ENCODE measurements around the gene FKBP6. TPM values are rescaled to one million over a fixed set of nuclear protein-coding genes. Genes with fewer than 3 reads are reported as not detected.

The FKBP6 gene
- polyA plus RNA-seq, 1 donor (not counting 4 experiments of a cell fraction or from before 2014, with no cell fraction given) = not detected

- no peaks in the 10 kb centered on the region for H3K9me3 ChIP-seq (ENCODE audit: control insufficient read depth, low read depth, low read length)
- H3K4me2 ChIP-seq (ENCODE audit: control insufficient read depth, extremely low read depth, insufficient read depth, low read depth, low read length) = no peak overlapping the region
- H3K36me3 ChIP-seq (ENCODE audit: control insufficient read depth in 2 of 2, extremely low read depth in 1 of 2, insufficient read depth in 2 of 2, low read length in 2 of 2) = no peaks in the 10 kb centered on the region
- no peak for FAIRE-seq
- TF ChIP-seq EZH2 (IDR thresholded peaks at IDR 0.05; ENCODE audit: low read length) = no peak
- TF ChIP-seq, protein P1, sequence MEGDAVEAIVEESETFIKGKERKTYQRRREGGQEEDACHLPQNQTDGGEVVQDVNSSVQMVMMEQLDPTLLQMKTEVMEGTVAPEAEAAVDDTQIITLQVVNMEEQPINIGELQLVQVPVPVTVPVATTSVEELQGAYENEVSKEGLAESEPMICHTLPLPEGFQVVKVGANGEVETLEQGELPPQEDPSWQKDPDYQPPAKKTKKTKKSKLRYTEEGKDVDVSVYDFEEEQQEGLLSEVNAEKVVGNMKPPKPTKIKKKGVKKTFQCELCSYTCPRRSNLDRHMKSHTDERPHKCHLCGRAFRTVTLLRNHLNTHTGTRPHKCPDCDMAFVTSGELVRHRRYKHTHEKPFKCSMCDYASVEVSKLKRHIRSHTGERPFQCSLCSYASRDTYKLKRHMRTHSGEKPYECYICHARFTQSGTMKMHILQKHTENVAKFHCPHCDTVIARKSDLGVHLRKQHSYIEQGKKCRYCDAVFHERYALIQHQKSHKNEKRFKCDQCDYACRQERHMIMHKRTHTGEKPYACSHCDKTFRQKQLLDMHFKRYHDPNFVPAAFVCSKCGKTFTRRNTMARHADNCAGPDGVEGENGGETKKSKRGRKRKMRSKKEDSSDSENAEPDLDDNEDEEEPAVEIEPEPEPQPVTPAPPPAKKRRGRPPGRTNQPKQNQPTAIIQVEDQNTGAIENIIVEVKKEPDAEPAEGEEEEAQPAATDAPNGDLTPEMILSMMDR (optimal IDR thresholded peaks at IDR 0.05 in 1 of 3, IDR thresholded peaks at IDR 0.05 in 1 of 3, conservative IDR thresholded peaks at IDR 0.05 in 1 of 3; ENCODE audit: extremely low read depth in 1 of 3, insufficient read depth in 2 of 3, low read length in 3 of 3) = no peak
- no peak for DNase-seq (ENCODE audit: low read depth, low spot score)
- H3K27ac ChIP-seq (ENCODE audit: control insufficient read depth, insufficient read depth, low read length) = no peak overlapping the region
- no peaks in the 10 kb centered on the region for H4K20me1 ChIP-seq (ENCODE audit: control insufficient read depth, extremely low read depth, insufficient read depth, low read length)
- H3K4me1 ChIP-seq (ENCODE audit: control insufficient read depth, extremely low read depth, insufficient read depth, low read length) = no peaks in the 10 kb centered on the region
- H3K9ac ChIP-seq (ENCODE audit: control insufficient read depth, extremely low read depth, insufficient read depth, low read length) = no peak overlapping the region
- no peaks in the 10 kb centered on the region for H3K79me2 ChIP-seq (ENCODE audit: control insufficient read depth, insufficient read depth, low read length)
- H3K9me1 ChIP-seq (ENCODE audit: control insufficient read depth, extremely low read depth, insufficient read depth, low read length) = no peaks in the 10 kb centered on the region
- H2AFZ ChIP-seq (ENCODE audit: control insufficient read depth, low read length) = no peak overlapping the region
- H3K4me3 ChIP-seq (ENCODE audit: control insufficient read depth in 2 of 3, extremely low read depth in 1 of 3, insufficient read depth in 2 of 3, low read depth in 1 of 3, low read length in 3 of 3) = no peak overlapping the region
- dilution Hi-C loops (cut with MboI; ENCODE audit: extremely low pct_ligation_motif_present, low sequenced_read_pairs) = no loop called here
- H3K27me3 ChIP-seq (ENCODE audit: control insufficient read depth, extremely low read depth, insufficient read depth, low read length) = peaks cover 4% of the 10 kb centered on the region
These were observed 15.9 kb downstream of the FKBP6 start for GRCh38 chr7:73343671-73344380.

- no peaks in the 10 kb centered on the region for H3K9me1 ChIP-seq (ENCODE audit: control insufficient read depth, extremely low read depth, insufficient read depth, low read length)
- H3K27me3 ChIP-seq (ENCODE audit: control insufficient read depth, extremely low read depth, insufficient read depth, low read length) = peaks cover 2% of the 10 kb centered on the region
- H4K20me1 ChIP-seq (ENCODE audit: control insufficient read depth, extremely low read depth, insufficient read depth, low read length) = no peaks in the 10 kb centered on the region
- FAIRE-seq = no peak
- no peak overlapping the region for H3K4me2 ChIP-seq (ENCODE audit: control insufficient read depth, extremely low read depth, insufficient read depth, low read depth, low read length)
- no peaks in the 10 kb centered on the region for H3K9me3 ChIP-seq (ENCODE audit: control insufficient read depth, low read depth, low read length)
- TF ChIP-seq, protein P1 (optimal IDR thresholded peaks at IDR 0.05 in 1 of 3, IDR thresholded peaks at IDR 0.05 in 1 of 3, conservative IDR thresholded peaks at IDR 0.05 in 1 of 3; ENCODE audit: extremely low read depth in 1 of 3, insufficient read depth in 2 of 3, low read length in 3 of 3) = no peak
- no peak for TF ChIP-seq EZH2 (IDR thresholded peaks at IDR 0.05; ENCODE audit: low read length)
- DNase-seq (ENCODE audit: low read depth, low spot score) = no peak
- no peaks in the 10 kb centered on the region for H3K4me1 ChIP-seq (ENCODE audit: control insufficient read depth, extremely low read depth, insufficient read depth, low read length)
- dilution Hi-C loops (cut with MboI; ENCODE audit: extremely low pct_ligation_motif_present, low sequenced_read_pairs) = no loop called here
- H3K9ac ChIP-seq (ENCODE audit: control insufficient read depth, extremely low read depth, insufficient read depth, low read length) = no peak overlapping the region
- H2AFZ ChIP-seq (ENCODE audit: control insufficient read depth, low read length) = no peak overlapping the region
- no peaks in the 10 kb centered on the region for H3K36me3 ChIP-seq (ENCODE audit: control insufficient read depth in 2 of 2, extremely low read depth in 1 of 2, insufficient read depth in 2 of 2, low read length in 2 of 2)
- H3K79me2 ChIP-seq (ENCODE audit: control insufficient read depth, insufficient read depth, low read length) = no peaks in the 10 kb centered on the region
- H3K27ac ChIP-seq (ENCODE audit: control insufficient read depth, insufficient read depth, low read length) = no peak overlapping the region
- no peak overlapping the region for H3K4me3 ChIP-seq (ENCODE audit: control insufficient read depth in 2 of 3, extremely low read depth in 1 of 3, insufficient read depth in 2 of 3, low read depth in 1 of 3, low read length in 3 of 3)
These were observed 17.6 kb downstream of the FKBP6 start for GRCh38 chr7:73345538-73345937.

All from keratinocyte (primary cell).